ENCODE measurements around the gene ITSN1. TPM values are rescaled to one million over a fixed set of nuclear protein-coding genes. Genes with fewer than 3 reads are reported as not detected.

The ITSN1 gene
- polyA plus RNA-seq, 1 donor from 2014 or later: 35.1 TPM

- Histone ChIP-seq H3K79me2 (replicated peaks; ENCODE audit: insufficient read depth, low read length) (no peaks in the 10 kb centered on the region), H3K4me2 (ENCODE audit: low read length) (no peak overlapping the region), H3K27ac (ENCODE audit: low read length) (no peak overlapping the region), H3F3A (ENCODE audit: insufficient read depth, low read length, poor library complexity, severe bottlenecking) (no peaks in the 10 kb centered on the region), H3K9me2 (ENCODE audit: insufficient read depth, low read length) (no peaks in the 10 kb centered on the region), H3K27me3 (ENCODE audit: insufficient read depth, low read depth, low read length) (no peaks in the 10 kb centered on the region), H3K9me3 (ENCODE audit: low read length) (no peaks in the 10 kb centered on the region), H3K9ac (ENCODE audit: low read length) (no peak overlapping the region), H3K4me3 (ENCODE audit: low read length) (no peak overlapping the region), H2AFZ (ENCODE audit: low read depth, low read length) (no peak overlapping the region), H3K36me3 (ENCODE audit: insufficient read depth, low read length) (no peaks in the 10 kb centered on the region), H4K20me1 (ENCODE audit: insufficient read depth) (no peaks in the 10 kb centered on the region)
- no peak for TF ChIP-seq RAD21 (conservative IDR thresholded peaks at IDR 0.05)
- no peak for TF ChIP-seq EZH2 (IDR thresholded peaks at IDR 0.05; ENCODE audit: borderline replicate concordance, insufficient read depth, low read length, poor library complexity, severe bottlenecking)
- TF ChIP-seq, protein P1, sequence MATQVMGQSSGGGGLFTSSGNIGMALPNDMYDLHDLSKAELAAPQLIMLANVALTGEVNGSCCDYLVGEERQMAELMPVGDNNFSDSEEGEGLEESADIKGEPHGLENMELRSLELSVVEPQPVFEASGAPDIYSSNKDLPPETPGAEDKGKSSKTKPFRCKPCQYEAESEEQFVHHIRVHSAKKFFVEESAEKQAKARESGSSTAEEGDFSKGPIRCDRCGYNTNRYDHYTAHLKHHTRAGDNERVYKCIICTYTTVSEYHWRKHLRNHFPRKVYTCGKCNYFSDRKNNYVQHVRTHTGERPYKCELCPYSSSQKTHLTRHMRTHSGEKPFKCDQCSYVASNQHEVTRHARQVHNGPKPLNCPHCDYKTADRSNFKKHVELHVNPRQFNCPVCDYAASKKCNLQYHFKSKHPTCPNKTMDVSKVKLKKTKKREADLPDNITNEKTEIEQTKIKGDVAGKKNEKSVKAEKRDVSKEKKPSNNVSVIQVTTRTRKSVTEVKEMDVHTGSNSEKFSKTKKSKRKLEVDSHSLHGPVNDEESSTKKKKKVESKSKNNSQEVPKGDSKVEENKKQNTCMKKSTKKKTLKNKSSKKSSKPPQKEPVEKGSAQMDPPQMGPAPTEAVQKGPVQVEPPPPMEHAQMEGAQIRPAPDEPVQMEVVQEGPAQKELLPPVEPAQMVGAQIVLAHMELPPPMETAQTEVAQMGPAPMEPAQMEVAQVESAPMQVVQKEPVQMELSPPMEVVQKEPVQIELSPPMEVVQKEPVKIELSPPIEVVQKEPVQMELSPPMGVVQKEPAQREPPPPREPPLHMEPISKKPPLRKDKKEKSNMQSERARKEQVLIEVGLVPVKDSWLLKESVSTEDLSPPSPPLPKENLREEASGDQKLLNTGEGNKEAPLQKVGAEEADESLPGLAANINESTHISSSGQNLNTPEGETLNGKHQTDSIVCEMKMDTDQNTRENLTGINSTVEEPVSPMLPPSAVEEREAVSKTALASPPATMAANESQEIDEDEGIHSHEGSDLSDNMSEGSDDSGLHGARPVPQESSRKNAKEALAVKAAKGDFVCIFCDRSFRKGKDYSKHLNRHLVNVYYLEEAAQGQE (IDR thresholded peaks at IDR 0.05; ENCODE audit: borderline replicate concordance): no peak
- no peak for TF ChIP-seq MXI1 (conservative IDR thresholded peaks at IDR 0.05; ENCODE audit: poor library complexity, severe bottlenecking)
- no peak for TF ChIP-seq SMC3 (conservative IDR thresholded peaks at IDR 0.05; ENCODE audit: poor library complexity)
- TF ChIP-seq, protein P2, sequence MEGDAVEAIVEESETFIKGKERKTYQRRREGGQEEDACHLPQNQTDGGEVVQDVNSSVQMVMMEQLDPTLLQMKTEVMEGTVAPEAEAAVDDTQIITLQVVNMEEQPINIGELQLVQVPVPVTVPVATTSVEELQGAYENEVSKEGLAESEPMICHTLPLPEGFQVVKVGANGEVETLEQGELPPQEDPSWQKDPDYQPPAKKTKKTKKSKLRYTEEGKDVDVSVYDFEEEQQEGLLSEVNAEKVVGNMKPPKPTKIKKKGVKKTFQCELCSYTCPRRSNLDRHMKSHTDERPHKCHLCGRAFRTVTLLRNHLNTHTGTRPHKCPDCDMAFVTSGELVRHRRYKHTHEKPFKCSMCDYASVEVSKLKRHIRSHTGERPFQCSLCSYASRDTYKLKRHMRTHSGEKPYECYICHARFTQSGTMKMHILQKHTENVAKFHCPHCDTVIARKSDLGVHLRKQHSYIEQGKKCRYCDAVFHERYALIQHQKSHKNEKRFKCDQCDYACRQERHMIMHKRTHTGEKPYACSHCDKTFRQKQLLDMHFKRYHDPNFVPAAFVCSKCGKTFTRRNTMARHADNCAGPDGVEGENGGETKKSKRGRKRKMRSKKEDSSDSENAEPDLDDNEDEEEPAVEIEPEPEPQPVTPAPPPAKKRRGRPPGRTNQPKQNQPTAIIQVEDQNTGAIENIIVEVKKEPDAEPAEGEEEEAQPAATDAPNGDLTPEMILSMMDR (IDR thresholded peaks at IDR 0.05; ENCODE audit: poor library complexity, severe bottlenecking): no peak
- TF ChIP-seq POLR2AphosphoS5 (IDR thresholded peaks at IDR 0.05): no peak
- no peak for TF ChIP-seq TAF1 (IDR thresholded peaks at IDR 0.05; ENCODE audit: low read depth)
- no peak for TF ChIP-seq EP300 (conservative IDR thresholded peaks at IDR 0.05; ENCODE audit: poor library complexity, severe bottlenecking)
Observed at GRCh38 chr21:33880626-33881025, 238.3 kb downstream of the ITSN1 start.

DNA sequence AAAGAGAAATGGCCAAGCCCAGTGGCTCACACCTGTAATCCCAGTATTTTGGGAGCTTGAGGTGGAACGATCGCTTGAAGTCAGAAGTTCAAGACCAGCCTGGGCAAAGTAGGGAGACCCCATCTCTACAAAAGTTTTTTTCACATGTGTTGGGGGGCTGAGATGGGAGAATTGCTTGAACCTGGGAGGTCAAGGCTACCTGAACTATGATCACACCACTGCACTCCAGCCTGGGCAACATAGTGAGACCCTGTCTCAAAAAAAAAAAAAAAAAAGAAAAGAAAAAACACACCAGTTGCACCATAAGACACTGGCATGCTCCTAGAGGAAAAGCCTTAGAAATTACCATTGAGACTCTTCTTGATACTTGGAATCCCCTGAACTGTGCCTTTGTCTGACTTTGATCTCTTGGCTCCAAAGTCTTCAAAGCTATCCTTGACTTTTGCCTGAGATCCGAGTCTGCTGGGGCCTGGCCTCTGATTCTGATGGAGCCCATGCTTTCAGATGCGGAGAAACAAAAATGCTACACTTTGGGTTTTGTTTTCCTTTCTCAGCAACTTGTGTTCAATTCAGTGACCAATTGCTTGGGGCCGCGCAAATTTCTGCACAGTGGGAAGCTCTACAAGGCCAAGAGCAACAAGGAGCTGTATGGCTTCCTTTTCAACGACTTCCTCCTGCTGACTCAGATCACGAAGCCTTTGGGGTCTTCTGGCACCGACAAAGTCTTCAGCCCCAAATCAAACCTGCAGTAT lies 239.6 kb downstream of the ITSN1 start:
- Histone ChIP-seq H3K9me3 (ENCODE audit: low read length) (no peaks in the 10 kb centered on the region), H3K36me3 (ENCODE audit: insufficient read depth, low read length) (no peaks in the 10 kb centered on the region), H3K9me2 (ENCODE audit: insufficient read depth, low read length) (no peaks in the 10 kb centered on the region), H3F3A (ENCODE audit: insufficient read depth, low read length, poor library complexity, severe bottlenecking) (no peaks in the 10 kb centered on the region), H3K27ac (ENCODE audit: low read length) (no peak overlapping the region), H3K4me3 (ENCODE audit: low read length) (no peak overlapping the region), H3K27me3 (ENCODE audit: insufficient read depth, low read depth, low read length) (no peaks in the 10 kb centered on the region), H3K79me2 (replicated peaks; ENCODE audit: insufficient read depth, low read length) (no peaks in the 10 kb centered on the region), H4K20me1 (ENCODE audit: insufficient read depth) (no peaks in the 10 kb centered on the region), H3K9ac (ENCODE audit: low read length) (no peak overlapping the region), H3K4me2 (ENCODE audit: low read length) (no peak overlapping the region), H2AFZ (ENCODE audit: low read depth, low read length) (no peak overlapping the region)
- TF ChIP-seq EP300 (conservative IDR thresholded peaks at IDR 0.05; ENCODE audit: poor library complexity, severe bottlenecking) (no peak), MXI1 (conservative IDR thresholded peaks at IDR 0.05; ENCODE audit: poor library complexity, severe bottlenecking) (no peak), EZH2 (IDR thresholded peaks at IDR 0.05; ENCODE audit: borderline replicate concordance, insufficient read depth, low read length, poor library complexity, severe bottlenecking) (no peak), POLR2AphosphoS5 (IDR thresholded peaks at IDR 0.05) (no peak), SMC3 (conservative IDR thresholded peaks at IDR 0.05; ENCODE audit: poor library complexity) (no peak), TAF1 (IDR thresholded peaks at IDR 0.05; ENCODE audit: low read depth) (no peak), RAD21 (conservative IDR thresholded peaks at IDR 0.05) (no peak)
- TF ChIP-seq, protein P1 (IDR thresholded peaks at IDR 0.05; ENCODE audit: borderline replicate concordance): no peak
- TF ChIP-seq, protein P2 (IDR thresholded peaks at IDR 0.05; ENCODE audit: poor library complexity, severe bottlenecking): no peak
